Loucy (cell line): ENCODE data around the gene DOLPP1.

Experiments used
- H2AFZ ChIP-seq: fragments of 200-600 bp; sonication (generic); 2 replicates; pipeline ENCODE4 v1.6.0; 2016; ENCODE audit warnings: antibody characterized with exemption, mild to moderate bottlenecking, low read length, moderate library complexity
- H3F3A ChIP-seq: fragments of 200-600 bp; 2 replicates; pipeline ENCODE4 v1.6.0; 2016; ENCODE audit warnings: antibody characterized with exemption, low read depth, mild to moderate bottlenecking
- H3K27me3 ChIP-seq: fragments of 200-600 bp; sonication (generic); 2 replicates; pipeline ENCODE4 v1.6.1; 2014; ENCODE audit warnings: low read length, mild to moderate bottlenecking; ENCODE audit not compliant: insufficient read depth, poor library complexity, severe bottlenecking
- H3K36me3 ChIP-seq: fragments of 200-600 bp; sonication (generic); 2 replicates; pipeline ENCODE4 v1.6.1; 2016; ENCODE audit warnings: low read length; ENCODE audit not compliant: insufficient read depth
- H3K4me1 ChIP-seq: fragments of 200-600 bp; sonication (generic); 2 replicates; pipeline ENCODE4 v1.5.1; 2014; ENCODE audit warnings: low read length, mild to moderate bottlenecking; ENCODE audit not compliant: insufficient read depth, poor library complexity, severe bottlenecking
- H3K4me2 ChIP-seq: fragments of 200-600 bp; sonication (generic); 2 replicates; pipeline ENCODE4 v1.6.0; 2014; ENCODE audit warnings: antibody characterized with exemption, low read length, low read depth, mild to moderate bottlenecking; ENCODE audit not compliant: poor library complexity, severe bottlenecking
- H3K4me3 ChIP-seq: fragments of 200-600 bp; sonication (generic); 2 replicates; pipeline ENCODE4 v1.5.1; 2014; ENCODE audit warnings: low read length, mild to moderate bottlenecking, mixed read lengths; ENCODE audit not compliant: poor library complexity, severe bottlenecking
- H3K79me2 ChIP-seq: fragments of 200-600 bp; sonication (generic); 2 replicates; pipeline ENCODE4 v1.6.1; 2014; ENCODE audit warnings: low read length; ENCODE audit not compliant: insufficient read depth
- H3K9ac ChIP-seq: fragments of 200-600 bp; sonication (generic); 2 replicates; pipeline ENCODE4 v1.6.0; 2014; ENCODE audit warnings: mild to moderate bottlenecking, low read depth, low read length, moderate library complexity; ENCODE audit not compliant: poor library complexity, severe bottlenecking
- H3K9me2 ChIP-seq: fragments of 200-600 bp; sonication (generic); replicated peaks from 2 replicates; pipeline ENCODE4 v1.6.1; 2016; ENCODE audit warnings: low read depth, low read length, mixed read lengths
- H3K9me3 ChIP-seq: fragments of 200-600 bp; sonication (generic); 2 replicates; pipeline ENCODE4 v1.6.1; 2014; ENCODE audit warnings: mild to moderate bottlenecking, antibody characterized with exemption, low read length, low read depth; ENCODE audit not compliant: insufficient read depth
- H4K20me1 ChIP-seq: fragments of 200-600 bp; sonication (generic); 2 replicates; pipeline ENCODE4 v1.6.0; 2014; ENCODE audit warnings: antibody characterized with exemption, low read length, mild to moderate bottlenecking; ENCODE audit not compliant: insufficient read depth, poor library complexity, severe bottlenecking
- EZH2phosphoT487 ChIP-seq: fragments of 200-600 bp; IDR thresholded peaks from 2 replicates; pipeline ENCODE4 v1.6.1; 2018; ENCODE audit warnings: antibody characterized with exemption, mild to moderate bottlenecking, moderate library complexity, borderline replicate concordance
- TF ChIP-seq, protein P1 (sequence below): fragments of 200-600 bp; sonication (generic); conservative IDR thresholded peaks from 2 replicates; pipeline ENCODE4 v1.5.1; 2014; ENCODE audit warnings: mild to moderate bottlenecking, antibody characterized with exemption, low read length

DOLPP1 gene

DNA sequence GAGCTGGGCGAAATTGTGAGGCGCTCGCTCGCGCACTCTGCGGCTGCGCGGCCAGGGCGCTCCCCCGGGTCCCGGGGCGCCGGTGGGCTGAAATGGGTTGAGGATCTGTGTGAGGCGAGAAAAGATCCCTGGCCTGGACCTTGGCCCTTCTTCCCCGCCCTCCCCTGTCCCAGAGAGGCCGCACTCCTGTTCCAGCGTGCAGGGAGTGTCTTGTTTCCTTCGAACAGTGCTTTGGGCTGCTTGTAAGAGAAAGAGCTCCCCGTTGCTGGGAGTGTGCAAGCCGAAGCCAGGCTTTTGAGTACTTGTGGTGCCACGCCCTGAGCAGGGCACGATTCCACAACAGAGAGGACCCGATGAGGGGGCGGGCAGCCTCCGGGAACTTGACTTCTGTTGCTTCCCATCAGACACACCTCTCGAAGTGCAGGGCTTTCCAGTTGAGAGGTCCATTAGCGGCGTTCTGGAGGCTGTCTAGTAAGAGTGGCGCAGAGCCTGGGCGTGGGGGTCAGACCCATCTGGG, 535 bp downstream of the DOLPP1 start:
- Histone ChIP-seq H3K4me3 (peak overlapping the region; percentile 86), H3K79me2 (peaks cover 35% of the 10 kb centered on the region), H2AFZ (peak overlapping the region; percentile 90; the same call in 1 of the 2 replicates), H3K9me3 (no peaks in the 10 kb centered on the region), H4K20me1 (peaks cover 9% of the 10 kb centered on the region), H3K36me3 (peaks cover 12% of the 10 kb centered on the region; the same call in 1 of the 2 replicates), H3K27me3 (no peaks in the 10 kb centered on the region), H3K9ac (peak overlapping the region; percentile 84), H3K9me2 (no peaks in the 10 kb centered on the region), H3K4me1 (peaks cover 10% of the 10 kb centered on the region), H3F3A (no peaks in the 10 kb centered on the region), H3K4me2 (peak overlapping the region; percentile 96)
- no peak for TF ChIP-seq EZH2phosphoT487
- TF ChIP-seq, protein P1, sequence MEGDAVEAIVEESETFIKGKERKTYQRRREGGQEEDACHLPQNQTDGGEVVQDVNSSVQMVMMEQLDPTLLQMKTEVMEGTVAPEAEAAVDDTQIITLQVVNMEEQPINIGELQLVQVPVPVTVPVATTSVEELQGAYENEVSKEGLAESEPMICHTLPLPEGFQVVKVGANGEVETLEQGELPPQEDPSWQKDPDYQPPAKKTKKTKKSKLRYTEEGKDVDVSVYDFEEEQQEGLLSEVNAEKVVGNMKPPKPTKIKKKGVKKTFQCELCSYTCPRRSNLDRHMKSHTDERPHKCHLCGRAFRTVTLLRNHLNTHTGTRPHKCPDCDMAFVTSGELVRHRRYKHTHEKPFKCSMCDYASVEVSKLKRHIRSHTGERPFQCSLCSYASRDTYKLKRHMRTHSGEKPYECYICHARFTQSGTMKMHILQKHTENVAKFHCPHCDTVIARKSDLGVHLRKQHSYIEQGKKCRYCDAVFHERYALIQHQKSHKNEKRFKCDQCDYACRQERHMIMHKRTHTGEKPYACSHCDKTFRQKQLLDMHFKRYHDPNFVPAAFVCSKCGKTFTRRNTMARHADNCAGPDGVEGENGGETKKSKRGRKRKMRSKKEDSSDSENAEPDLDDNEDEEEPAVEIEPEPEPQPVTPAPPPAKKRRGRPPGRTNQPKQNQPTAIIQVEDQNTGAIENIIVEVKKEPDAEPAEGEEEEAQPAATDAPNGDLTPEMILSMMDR, result no peak

DNA sequence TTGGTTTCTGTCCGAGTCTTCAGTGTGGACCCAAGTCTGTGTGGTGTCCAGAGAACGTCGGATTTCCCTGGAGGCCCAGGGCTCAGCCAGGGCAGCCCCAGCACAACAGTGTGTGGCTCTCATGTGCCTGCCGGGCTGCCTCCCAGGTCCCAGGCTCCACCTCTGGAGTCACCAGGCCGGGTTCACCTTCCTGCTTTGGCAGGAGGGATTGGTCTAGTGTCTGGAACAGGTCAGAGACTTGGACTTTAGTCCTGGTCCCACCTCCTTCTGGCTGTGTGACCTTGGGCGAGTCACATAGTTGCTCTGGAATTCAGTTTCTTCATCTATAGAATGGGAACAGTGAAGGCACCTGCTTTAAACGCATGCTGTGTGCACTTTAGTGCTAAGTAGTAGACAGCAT, 3.2 kb downstream of the DOLPP1 start:
- H3K4me2 ChIP-seq, result no peak overlapping the region
- H3K9me3 ChIP-seq, result no peaks in the 10 kb centered on the region
- no peak overlapping the region for H3K4me3 ChIP-seq
- H3K4me1 ChIP-seq, result peaks cover 10% of the 10 kb centered on the region
- H3F3A ChIP-seq, result no peaks in the 10 kb centered on the region
- H4K20me1 ChIP-seq, result peaks cover 9% of the 10 kb centered on the region
- no peak overlapping the region for H3K9ac ChIP-seq
- H3K9me2 ChIP-seq, result no peaks in the 10 kb centered on the region
- peaks cover 35% of the 10 kb centered on the region for H3K79me2 ChIP-seq
- H3K36me3 ChIP-seq, result peaks cover 12% of the 10 kb centered on the region; the same call in 1 of the 2 replicates
- TF ChIP-seq EZH2phosphoT487, result no peak
- TF ChIP-seq, protein P1, result no peak
- no peak overlapping the region for H2AFZ ChIP-seq
- H3K27me3 ChIP-seq, result no peaks in the 10 kb centered on the region

DNA sequence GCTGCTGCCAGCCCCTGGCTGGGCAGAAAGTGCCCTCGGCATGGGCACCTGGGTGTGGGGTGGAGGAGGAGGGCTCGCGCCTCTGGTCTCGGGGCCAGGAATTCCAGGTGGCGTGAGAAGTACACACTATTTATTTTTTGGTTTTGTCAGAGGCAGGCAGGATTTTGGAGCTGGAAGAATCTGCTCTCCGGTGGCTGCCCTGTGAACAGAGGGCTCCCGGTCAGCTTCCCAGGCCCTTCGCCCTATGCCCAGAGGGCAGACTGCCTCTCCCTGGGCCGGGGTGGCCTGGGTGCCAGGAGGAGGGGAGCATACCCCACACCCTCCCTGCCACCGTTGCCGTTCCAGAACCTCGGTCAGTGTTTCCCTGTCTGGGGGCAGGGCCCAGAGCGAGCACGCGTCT, 8.3 kb downstream of the DOLPP1 start:
- Histone ChIP-seq H3K4me1 (no peaks in the 10 kb centered on the region), H3K36me3 (peaks cover 12% of the 10 kb centered on the region; the same call in 1 of the 2 replicates)

More for the DNA sequence above, 8.3 kb downstream of the DOLPP1 start:
- Histone ChIP-seq H2AFZ (no peak overlapping the region), H4K20me1 (no peaks in the 10 kb centered on the region), H3K4me3 (no peak overlapping the region), H3F3A (no peaks in the 10 kb centered on the region), H3K9me3 (no peaks in the 10 kb centered on the region), H3K9ac (no peak overlapping the region), H3K4me2 (no peak overlapping the region), H3K9me2 (no peaks in the 10 kb centered on the region), H3K27me3 (no peaks in the 10 kb centered on the region), H3K79me2 (peaks cover under 1% of the 10 kb centered on the region; the same call in 1 of the 2 replicates)
- TF ChIP-seq EZH2phosphoT487, result no peak
- TF ChIP-seq, protein P1, result no peak
